Activated CD8-positive, alpha-beta memory T cell treated with anti-CD3 and anti-CD28 coated beads, Interleukin-2, amount 10 ng/mL, durations not matched to agents 7 days and 5 days (primary cell): ENCODE data around the gene NGEF. TPM values are rescaled to one million over a fixed set of nuclear protein-coding genes. Genes with fewer than 3 reads are reported as not detected.
"Not testable (repeated sequence)": the region's sequence is repeated elsewhere in the genome, so short reads cannot be mapped to it uniquely, and the experiment has no call there.

Source experiments
- ATAC-seq: fragments of 150-1000 bp; cut with Tn5 transposase; one replicate; pipeline ENCODE4 v1.10.0; 2021; ENCODE audit warnings: moderate library complexity
- CTCF ChIA-PET: fragments of 350-600 bp; sonication (Branson Sonifier 250); formaldehyde crosslinking; loops from one replicate; lab custom pipeline; 2021; ENCODE audit warnings: antibody characterized with exemption; lab: Charles Lee
- DNase-seq: peaks from one replicate; pipeline ENCODE4 v3.0.0-alpha.2; 2020
- H3K27ac Mint-ChIP-seq: one replicate; pipeline ENCODE4 v1.8.0; 2021; ENCODE audit warnings: mild to moderate bottlenecking, mixed read lengths
- H3K27me3 Mint-ChIP-seq: one replicate; pipeline ENCODE4 v1.8.0; 2021; ENCODE audit warnings: mixed read lengths
- H3K36me3 Mint-ChIP-seq: one replicate; pipeline ENCODE4 v1.8.0; 2021; ENCODE audit warnings: mild to moderate bottlenecking, mixed read lengths
- H3K4me1 Mint-ChIP-seq: one replicate; pipeline ENCODE4 v1.8.0; 2021; ENCODE audit warnings: mixed read lengths
- H3K4me3 Mint-ChIP-seq: one replicate; pipeline ENCODE4 v1.8.0; 2021; ENCODE audit warnings: mild to moderate bottlenecking, moderate library complexity, mixed read lengths
- H3K9me3 Mint-ChIP-seq: one replicate; pipeline ENCODE4 v1.8.0; 2022; ENCODE audit warnings: low read depth, mixed read lengths
- total RNA-seq, 2 experiments: library from RNA; stranded (reverse); gene quantifications; one replicate each; pipeline ENCODE4 v1.2.3, GENCODE V29; 2021

NGEF gene
- total RNA-seq, 2 experiments from 2014 or later = not detected

DNA sequence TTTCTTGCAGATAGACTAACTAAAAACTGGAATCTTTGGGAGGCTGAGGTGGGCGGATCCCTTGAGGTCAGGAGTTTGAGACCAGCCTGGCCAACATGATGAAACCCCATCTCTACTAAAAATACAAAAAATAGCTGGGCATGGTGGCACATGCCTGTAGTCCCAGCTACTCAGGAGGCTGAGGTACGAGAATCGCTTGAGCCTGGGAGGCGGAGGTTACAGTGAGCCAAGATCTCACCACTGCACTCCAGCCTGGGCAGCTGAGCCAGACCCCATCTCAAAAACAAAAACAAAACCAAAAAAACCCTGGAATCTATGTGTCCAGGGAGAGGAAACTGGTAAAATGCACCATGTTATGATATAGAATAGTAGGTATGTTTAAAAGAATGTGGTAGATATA lies 39.5 kb upstream of the NGEF start:
- H3K27me3 Mint-ChIP-seq = peaks cover 26% of the 10 kb centered on the region
- H3K27ac Mint-ChIP-seq, H3K4me3 Mint-ChIP-seq, H3K36me3 Mint-ChIP-seq, H3K9me3 Mint-ChIP-seq, H3K4me1 Mint-ChIP-seq, ATAC-seq, DNase-seq: not testable (repeated sequence)
- CTCF ChIA-PET = interaction anchor here (0.8 to 3.8 kb wide), 7 partner anchors 8 to 243 kb away, joined by 3 to 45 read pairs (median 5); partner anchors contain the start of gene INPP5D

DNA sequence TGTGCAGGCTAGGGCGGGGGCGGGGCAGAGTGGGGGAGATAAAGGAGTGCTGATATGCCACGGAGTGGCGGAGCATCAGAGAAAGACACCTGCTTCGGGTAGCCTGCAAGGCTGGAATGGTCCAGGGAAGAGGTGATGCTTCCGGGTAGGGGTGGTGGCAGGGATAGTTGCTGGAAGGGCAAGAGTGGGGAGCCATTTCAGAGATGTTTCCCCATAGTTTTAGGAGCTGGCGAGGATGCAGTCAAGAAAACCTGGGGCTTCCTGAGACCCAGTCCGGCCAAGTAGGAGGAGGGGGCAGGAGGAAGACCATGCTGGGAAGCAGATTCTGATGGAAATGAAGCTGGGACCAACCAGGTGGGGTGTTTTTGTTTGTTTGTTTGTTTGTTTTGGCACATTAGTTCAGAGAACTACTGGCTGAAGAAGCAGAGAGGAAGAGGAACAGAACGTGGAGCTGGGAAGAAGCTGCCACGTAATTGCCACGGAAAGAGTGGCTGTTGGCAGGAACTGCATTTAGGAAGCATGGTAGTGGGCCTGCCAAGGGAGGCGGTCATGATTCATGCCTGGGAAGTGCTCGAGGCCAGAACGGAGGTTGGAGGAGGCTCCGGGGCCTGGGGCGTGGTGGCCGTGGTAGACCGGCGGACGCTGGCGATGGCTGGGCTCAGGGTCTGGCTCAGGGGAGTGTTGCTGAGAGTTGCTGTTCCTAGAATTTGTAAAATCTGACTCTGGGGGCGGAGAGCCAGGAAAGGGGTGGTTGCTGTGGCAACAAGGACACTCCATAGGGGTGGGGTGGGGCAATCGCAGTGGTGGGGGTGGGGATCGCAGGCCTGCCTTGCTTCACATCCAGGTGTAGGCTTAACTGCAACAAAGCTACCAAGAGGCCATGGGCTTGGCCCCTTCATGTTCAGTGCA lies 38.4 kb upstream of the NGEF start:
- DNase-seq (no peak), ATAC-seq (no peak)
- Mint-ChIP-seq H3K27ac (no peak overlapping the region), H3K36me3 (no peaks in the 10 kb centered on the region), H3K4me3 (no peak overlapping the region), H3K27me3 (peaks cover 29% of the 10 kb centered on the region), H3K9me3 (no peaks in the 10 kb centered on the region), H3K4me1 (peaks cover 8% of the 10 kb centered on the region)
- CTCF ChIA-PET = interaction anchor here (0.8 to 1.0 kb wide), 2 partner anchors 9 to 221 kb away, joined by 3 to 5 read pairs; partner anchors contain the start of gene INPP5D

DNA sequence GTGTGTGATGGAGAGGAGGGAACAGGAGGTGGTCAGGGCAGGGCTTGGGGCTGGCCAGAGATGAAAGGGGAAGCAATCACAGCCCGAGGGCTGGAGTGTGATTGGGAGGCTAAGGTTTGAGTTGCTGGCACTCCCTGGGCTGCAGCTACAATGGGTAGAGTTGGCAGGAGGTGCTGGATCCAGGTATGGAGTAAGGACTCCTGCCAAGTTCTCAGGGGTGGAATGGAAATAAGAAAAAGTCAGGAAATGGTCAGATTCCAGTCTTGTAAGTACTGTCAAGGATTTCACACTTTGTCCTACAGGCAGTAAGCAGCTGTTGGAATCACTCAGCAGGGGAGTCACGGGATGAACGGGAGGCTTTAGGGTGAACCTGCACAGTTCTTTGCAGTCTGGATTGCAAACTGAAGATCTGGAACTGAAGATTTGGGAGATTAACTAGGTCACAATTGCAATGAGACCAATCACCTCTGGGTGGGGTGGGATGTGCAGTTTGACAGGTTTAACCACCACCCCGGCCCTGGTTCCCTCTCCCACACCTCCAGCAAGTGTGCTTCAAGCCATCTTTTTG lies 36.2 kb upstream of the NGEF start:
- peaks cover 19% of the 10 kb centered on the region for H3K27me3 Mint-ChIP-seq
- H3K9me3 Mint-ChIP-seq = no peaks in the 10 kb centered on the region
- no peak overlapping the region for H3K4me3 Mint-ChIP-seq
- H3K4me1 Mint-ChIP-seq = peaks cover 8% of the 10 kb centered on the region
- CTCF ChIA-PET = interaction anchor here (0.8 to 1.3 kb wide), 2 partner anchors 10 to 11 kb away, joined by 3 to 7 read pairs; partner anchors contain the start of gene INPP5D
- no peaks in the 10 kb centered on the region for H3K36me3 Mint-ChIP-seq
- no peak for DNase-seq
- ATAC-seq = no peak
- H3K27ac Mint-ChIP-seq = no peak overlapping the region

DNA sequence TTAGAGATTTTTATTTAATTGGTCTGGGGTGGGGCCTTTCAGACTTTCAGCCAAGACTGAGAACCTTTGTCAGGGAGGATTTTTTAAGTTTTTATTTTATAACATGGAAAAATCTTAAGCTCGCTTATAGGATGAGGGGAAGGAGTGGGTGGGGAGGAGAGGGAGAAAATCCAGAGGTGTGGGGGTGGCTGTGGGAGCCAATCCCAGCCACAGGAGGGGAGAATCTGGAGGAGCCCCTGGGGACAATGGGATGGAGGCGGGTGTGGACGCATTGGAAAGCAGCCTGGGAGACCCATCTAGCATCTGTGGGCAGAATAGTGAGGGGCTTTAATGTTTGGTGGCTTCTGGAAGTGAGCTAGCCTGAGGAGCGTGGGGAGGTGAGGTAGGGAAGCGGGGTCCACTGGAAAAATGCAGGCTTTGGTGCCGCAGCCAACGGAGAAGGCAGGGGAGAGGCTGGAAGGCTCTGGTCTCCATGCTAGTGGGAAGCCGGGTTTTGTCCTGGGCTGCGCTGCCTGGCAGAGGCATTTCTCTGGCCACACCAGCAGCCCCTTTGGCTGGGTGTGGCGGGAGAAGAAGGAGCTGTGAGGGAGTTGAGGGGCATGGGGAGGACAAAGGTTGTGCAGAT lies 35.6 kb upstream of the NGEF start:
- Mint-ChIP-seq H3K9me3 (no peaks in the 10 kb centered on the region), H3K4me3 (no peak overlapping the region), H3K36me3 (no peaks in the 10 kb centered on the region), H3K27ac (no peak overlapping the region), H3K27me3 (peaks cover 14% of the 10 kb centered on the region), H3K4me1 (peaks cover 2% of the 10 kb centered on the region)
- CTCF ChIA-PET = interaction anchor here (1.3 to 1.7 kb wide), 2 partner anchors 9 to 12 kb away, joined by 3 to 5 read pairs; no protein-coding TSS in a partner anchor
- no peak for ATAC-seq
- DNase-seq = no peak

GRCh38 chr2:233047667-233048066 lies 34.6 kb upstream of the NGEF start:
- Mint-ChIP-seq H3K4me3 (no peak overlapping the region), H3K27ac (no peak overlapping the region), H3K4me1 (peaks cover 2% of the 10 kb centered on the region), H3K36me3 (no peaks in the 10 kb centered on the region), H3K9me3 (no peaks in the 10 kb centered on the region), H3K27me3 (peaks cover 9% of the 10 kb centered on the region)
- DNase-seq = no peak
- ATAC-seq = no peak
- CTCF ChIA-PET = interaction anchor here (1.3 to 1.7 kb wide), 2 partner anchors 10 to 13 kb away, joined by 3 to 5 read pairs; no protein-coding TSS in a partner anchor

- CTCF ChIA-PET = interaction anchor here (0.6 to 1.7 kb wide), 2 partner anchors 14 to 792 kb away, joined by 3 to 5 read pairs; no protein-coding TSS in a partner anchor
Observed at GRCh38 chr2:233047206-233047605, 34.1 kb upstream of the NGEF start.

DNA sequence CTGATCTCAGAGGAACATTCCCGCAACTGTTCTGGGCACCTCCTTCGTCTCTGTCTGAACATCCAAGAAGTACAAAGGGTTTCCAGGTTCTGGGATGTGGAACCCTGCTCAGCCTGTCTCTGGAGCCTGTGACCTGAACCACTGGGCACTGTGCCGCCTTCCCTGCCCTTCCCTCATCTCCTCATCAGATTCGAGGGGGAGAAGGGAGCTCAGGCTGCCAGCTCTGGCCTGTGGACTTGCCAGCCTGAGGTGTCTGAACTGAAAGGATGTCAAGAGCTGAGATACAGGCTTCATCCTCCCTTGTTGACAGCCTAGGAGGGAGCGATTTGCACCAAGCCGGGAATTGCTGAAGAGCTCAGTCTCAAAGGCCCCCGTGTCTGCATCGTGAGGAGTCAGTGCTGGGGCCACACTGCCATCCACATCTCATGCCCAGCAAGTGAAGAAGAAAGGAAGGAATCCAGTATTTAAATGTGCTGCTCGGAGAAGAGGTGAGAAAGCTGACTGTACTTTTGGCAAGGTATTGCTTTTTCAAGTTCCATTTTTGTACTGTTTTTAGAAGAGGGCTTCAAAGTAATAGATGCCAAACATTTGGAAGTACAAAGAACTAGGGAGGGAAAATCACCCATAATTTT lies 32.0 kb upstream of the NGEF start:
- CTCF ChIA-PET = interaction anchor here (1.3 to 4.0 kb wide), 2 partner anchors 10 to 191 kb away, joined by 3 to 27 read pairs; no protein-coding TSS in a partner anchor
- Mint-ChIP-seq H3K4me1 (peaks cover 2% of the 10 kb centered on the region), H3K36me3 (no peaks in the 10 kb centered on the region), H3K4me3 (no peak overlapping the region), H3K27me3 (peaks cover 9% of the 10 kb centered on the region), H3K9me3 (no peaks in the 10 kb centered on the region), H3K27ac (no peak overlapping the region)
- no peak for DNase-seq
- no peak for ATAC-seq

More at GRCh38 chr2:233047206-233047605, 34.1 kb upstream of the NGEF start:
- Mint-ChIP-seq H3K9me3 (no peaks in the 10 kb centered on the region), H3K27ac (no peak overlapping the region), H3K4me1 (peaks cover 2% of the 10 kb centered on the region), H3K27me3 (peaks cover 9% of the 10 kb centered on the region), H3K36me3 (no peaks in the 10 kb centered on the region), H3K4me3 (no peak overlapping the region)
- ATAC-seq = no peak
- no peak for DNase-seq

- no peak overlapping the region for H3K27ac Mint-ChIP-seq
- H3K9me3 Mint-ChIP-seq = no peaks in the 10 kb centered on the region
- DNase-seq (no peak), ATAC-seq (no peak)
- no peaks in the 10 kb centered on the region for H3K4me1 Mint-ChIP-seq
- H3K27me3 Mint-ChIP-seq = peaks cover 6% of the 10 kb centered on the region
- CTCF ChIA-PET = interaction anchor here (4.0 kb wide), 1 partner anchor 12 kb away, joined by 27 read pairs; no protein-coding TSS in a partner anchor
- H3K36me3 Mint-ChIP-seq = no peaks in the 10 kb centered on the region
- no peak overlapping the region for H3K4me3 Mint-ChIP-seq
Observed at GRCh38 chr2:233042549-233042948, 29.5 kb upstream of the NGEF start.

GRCh38 chr2:233041722-233042323 lies 28.8 kb upstream of the NGEF start:
- H3K36me3 Mint-ChIP-seq = no peaks in the 10 kb centered on the region
- no peaks in the 10 kb centered on the region for H3K4me1 Mint-ChIP-seq
- no peak for DNase-seq
- peaks cover 3% of the 10 kb centered on the region for H3K27me3 Mint-ChIP-seq
- CTCF ChIA-PET = no interaction called here
- H3K4me3 Mint-ChIP-seq = no peak overlapping the region
- H3K27ac Mint-ChIP-seq = no peak overlapping the region
- no peak for ATAC-seq
- no peaks in the 10 kb centered on the region for H3K9me3 Mint-ChIP-seq

- no peak overlapping the region for H3K27ac Mint-ChIP-seq
- peaks cover 3% of the 10 kb centered on the region for H3K27me3 Mint-ChIP-seq
- no peaks in the 10 kb centered on the region for H3K9me3 Mint-ChIP-seq
- H3K36me3 Mint-ChIP-seq = no peaks in the 10 kb centered on the region
- ATAC-seq = no peak
- no peak for DNase-seq
- H3K4me1 Mint-ChIP-seq = no peaks in the 10 kb centered on the region
- CTCF ChIA-PET = no interaction called here
- H3K4me3 Mint-ChIP-seq = no peak overlapping the region
Observed at GRCh38 chr2:233040571-233040970, 27.5 kb upstream of the NGEF start.

GRCh38 chr2:233039846-233040530 lies 26.9 kb upstream of the NGEF start:
- no peak for ATAC-seq
- no peaks in the 10 kb centered on the region for H3K36me3 Mint-ChIP-seq
- H3K27me3 Mint-ChIP-seq = peaks cover 3% of the 10 kb centered on the region
- no peak for DNase-seq
- CTCF ChIA-PET = interaction anchor here (1.0 kb wide), 1 partner anchor 10 kb away, joined by 3 read pairs; no protein-coding TSS in a partner anchor
- no peaks in the 10 kb centered on the region for H3K9me3 Mint-ChIP-seq
- no peak overlapping the region for H3K27ac Mint-ChIP-seq
- H3K4me1 Mint-ChIP-seq = no peaks in the 10 kb centered on the region
- no peak overlapping the region for H3K4me3 Mint-ChIP-seq
